Measurements from ENCODE around the gene UPP1. TPM values are rescaled to one million over a fixed set of nuclear protein-coding genes. Genes with fewer than 3 reads are reported as not detected.

The UPP1 gene
- total RNA-seq, 2 experiments from 2014 or later: 1.8 to 7.0 TPM

DNA sequence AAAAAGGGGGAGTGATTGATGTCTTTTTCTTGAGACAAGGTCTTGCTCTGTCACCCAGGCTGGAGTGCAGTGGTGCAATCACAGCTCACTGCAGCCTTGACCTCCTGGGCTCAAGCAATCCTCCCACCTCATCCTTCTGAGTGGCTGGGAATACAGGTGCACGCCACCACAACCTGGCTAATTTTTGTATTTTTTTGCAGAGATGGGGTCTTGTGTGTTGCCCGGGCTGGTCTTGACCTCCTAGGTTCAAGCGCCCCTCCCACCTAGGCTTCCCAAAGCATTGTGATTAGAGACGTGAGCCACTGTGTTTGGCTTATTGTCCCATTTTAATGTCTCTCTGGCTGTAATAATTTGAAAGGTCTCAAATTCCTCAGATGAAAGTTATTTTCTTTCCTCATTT lies 21.8 kb downstream of the UPP1 start:
- no peak overlapping the region for H3K4me2 ChIP-seq (ENCODE audit: low read length)
- no peaks in the 10 kb centered on the region for H4K20me1 ChIP-seq (ENCODE audit: insufficient read depth, low read length)
- H2AFZ ChIP-seq (ENCODE audit: low read length): no peak overlapping the region
- H3K79me2 ChIP-seq (ENCODE audit: insufficient read depth, low read depth, low read length): no peaks in the 10 kb centered on the region
- intact Hi-C loops (cut with micrococcal nuclease; ENCODE audit: unreplicated experiment): loop anchor here (1.0 to 5.0 kb wide), 4 partner anchors 74 to 844 kb away; partner anchors contain the start of gene C7orf57
- no peak for TF ChIP-seq EZH2phosphoT487 (IDR thresholded peaks at IDR 0.05; ENCODE audit: borderline replicate concordance, low read depth, low read length)
- TF ChIP-seq, protein P1, sequence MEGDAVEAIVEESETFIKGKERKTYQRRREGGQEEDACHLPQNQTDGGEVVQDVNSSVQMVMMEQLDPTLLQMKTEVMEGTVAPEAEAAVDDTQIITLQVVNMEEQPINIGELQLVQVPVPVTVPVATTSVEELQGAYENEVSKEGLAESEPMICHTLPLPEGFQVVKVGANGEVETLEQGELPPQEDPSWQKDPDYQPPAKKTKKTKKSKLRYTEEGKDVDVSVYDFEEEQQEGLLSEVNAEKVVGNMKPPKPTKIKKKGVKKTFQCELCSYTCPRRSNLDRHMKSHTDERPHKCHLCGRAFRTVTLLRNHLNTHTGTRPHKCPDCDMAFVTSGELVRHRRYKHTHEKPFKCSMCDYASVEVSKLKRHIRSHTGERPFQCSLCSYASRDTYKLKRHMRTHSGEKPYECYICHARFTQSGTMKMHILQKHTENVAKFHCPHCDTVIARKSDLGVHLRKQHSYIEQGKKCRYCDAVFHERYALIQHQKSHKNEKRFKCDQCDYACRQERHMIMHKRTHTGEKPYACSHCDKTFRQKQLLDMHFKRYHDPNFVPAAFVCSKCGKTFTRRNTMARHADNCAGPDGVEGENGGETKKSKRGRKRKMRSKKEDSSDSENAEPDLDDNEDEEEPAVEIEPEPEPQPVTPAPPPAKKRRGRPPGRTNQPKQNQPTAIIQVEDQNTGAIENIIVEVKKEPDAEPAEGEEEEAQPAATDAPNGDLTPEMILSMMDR (conservative IDR thresholded peaks at IDR 0.05; ENCODE audit: low read length): no peak
- H3K4me3 ChIP-seq (ENCODE audit: low read depth, low read length, poor library complexity, severe bottlenecking): no peak overlapping the region
- no peak overlapping the region for H3K27ac ChIP-seq (ENCODE audit: low read depth, low read length, poor library complexity, severe bottlenecking)
- POLR2A ChIA-PET: interaction anchor here (0.9 to 1.8 kb wide), 5 partner anchors 31 to 158 kb away, joined by 3 to 7 read pairs (median 3); no protein-coding TSS in a partner anchor
- H3K9me3 ChIP-seq (ENCODE audit: low read length): no peaks in the 10 kb centered on the region
- no peaks in the 10 kb centered on the region for H3K9me2 ChIP-seq (ENCODE audit: insufficient read depth, low read length)
- DNase-seq (ENCODE audit: low spot score): no peak
- no TSS peak for BruUV-seq (replicated peaks)
- H3K4me1 ChIP-seq (ENCODE audit: insufficient read depth, low read length, poor library complexity, severe bottlenecking): peaks cover 5% of the 10 kb centered on the region
- CTCF ChIA-PET (ENCODE audit: unreplicated experiment): interaction anchor here (0.7 to 1.3 kb wide), 4 partner anchors 119 to 166 kb away, joined by 3 to 4 read pairs (median 3); no protein-coding TSS in a partner anchor
- no peaks in the 10 kb centered on the region for H3K36me3 ChIP-seq (ENCODE audit: insufficient read depth, low read length)

DNA sequence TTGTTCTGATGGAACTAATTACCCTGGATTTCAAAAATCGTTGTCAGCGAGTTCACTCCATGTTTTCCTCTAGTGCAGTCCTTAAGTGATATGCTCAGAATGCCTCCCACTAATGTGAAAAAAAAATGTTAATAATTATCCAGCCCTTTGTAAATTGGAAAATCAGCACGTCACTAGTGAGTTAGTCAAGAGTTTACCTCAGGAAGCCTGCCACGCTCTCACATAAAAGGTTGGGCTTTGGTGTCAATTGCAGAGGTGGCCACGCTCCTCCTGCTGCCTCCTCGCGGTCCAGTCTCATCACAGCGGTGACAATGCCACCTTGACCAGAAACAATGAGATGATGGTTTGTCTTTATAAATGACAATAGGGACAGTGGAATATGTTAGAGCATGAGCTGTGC lies 22.5 kb downstream of the UPP1 start:
- no peak overlapping the region for H3K4me2 ChIP-seq (ENCODE audit: low read length)
- no peak overlapping the region for H3K27ac ChIP-seq (ENCODE audit: low read depth, low read length, poor library complexity, severe bottlenecking)
- TF ChIP-seq EZH2phosphoT487 (IDR thresholded peaks at IDR 0.05; ENCODE audit: borderline replicate concordance, low read depth, low read length): no peak
- TF ChIP-seq, protein P1 (conservative IDR thresholded peaks at IDR 0.05; ENCODE audit: low read length): no peak
- no peak overlapping the region for H2AFZ ChIP-seq (ENCODE audit: low read length)
- no peak for DNase-seq (ENCODE audit: low spot score)
- intact Hi-C loops (cut with micrococcal nuclease; ENCODE audit: unreplicated experiment): loop anchor here (5.0 kb wide), 2 partner anchors 74 to 844 kb away; partner anchors contain the start of gene C7orf57
- BruUV-seq (replicated peaks): no TSS peak
- H3K9me2 ChIP-seq (ENCODE audit: insufficient read depth, low read length): no peaks in the 10 kb centered on the region
- H3K4me1 ChIP-seq (ENCODE audit: insufficient read depth, low read length, poor library complexity, severe bottlenecking): peaks cover 5% of the 10 kb centered on the region
- CTCF ChIA-PET (ENCODE audit: unreplicated experiment): no interaction called here
- no peak overlapping the region for H3K4me3 ChIP-seq (ENCODE audit: low read depth, low read length, poor library complexity, severe bottlenecking)
- H3K79me2 ChIP-seq (ENCODE audit: insufficient read depth, low read depth, low read length): no peaks in the 10 kb centered on the region
- no peaks in the 10 kb centered on the region for H3K9me3 ChIP-seq (ENCODE audit: low read length)
- no peaks in the 10 kb centered on the region for H4K20me1 ChIP-seq (ENCODE audit: insufficient read depth, low read length)
- POLR2A ChIA-PET: no interaction called here
- H3K36me3 ChIP-seq (ENCODE audit: insufficient read depth, low read length): no peaks in the 10 kb centered on the region

DNA sequence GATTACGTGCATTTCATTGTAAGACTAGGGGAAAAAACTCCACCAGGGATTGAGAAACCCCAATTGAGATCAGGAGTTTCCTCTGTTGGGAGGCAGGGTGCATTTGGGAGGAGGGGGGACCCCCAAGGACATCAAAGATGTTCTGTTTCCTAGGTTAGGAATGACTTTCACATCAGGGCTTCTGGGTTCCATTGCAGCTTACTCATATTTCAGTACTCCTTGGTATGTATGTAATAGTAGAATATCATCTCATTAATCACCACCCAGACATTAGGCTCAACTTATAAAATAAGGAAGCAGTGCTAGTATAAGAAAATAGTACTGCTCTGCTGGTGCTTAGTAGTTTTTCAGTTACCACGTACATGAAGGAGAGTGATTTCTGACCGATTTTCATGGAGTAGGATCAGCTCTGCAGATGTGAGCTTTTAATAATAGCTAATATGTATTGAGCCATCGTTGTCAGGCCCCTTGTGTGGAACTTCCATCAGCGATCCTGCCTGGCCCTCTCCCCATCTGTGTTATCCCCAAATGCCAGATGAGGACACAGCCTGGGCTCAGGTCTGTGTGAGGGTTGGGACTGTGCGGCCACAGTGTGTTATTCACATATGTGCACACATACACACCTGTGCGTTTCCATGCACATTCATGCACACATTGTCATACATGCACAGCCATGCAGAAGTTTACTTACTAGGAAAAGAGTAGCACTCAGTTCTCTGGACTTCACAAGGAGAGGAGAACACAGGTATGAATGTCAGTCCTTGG lies 23.5 kb downstream of the UPP1 start:
- no TSS peak for BruUV-seq (replicated peaks)
- Histone ChIP-seq H3K4me3 (ENCODE audit: low read depth, low read length, poor library complexity, severe bottlenecking) (no peak overlapping the region), H3K9me3 (ENCODE audit: low read length) (no peaks in the 10 kb centered on the region), H3K79me2 (ENCODE audit: insufficient read depth, low read depth, low read length) (no peaks in the 10 kb centered on the region), H3K4me1 (ENCODE audit: insufficient read depth, low read length, poor library complexity, severe bottlenecking) (peaks cover 5% of the 10 kb centered on the region), H2AFZ (ENCODE audit: low read length) (no peak overlapping the region), H3K4me2 (ENCODE audit: low read length) (no peak overlapping the region), H3K9me2 (ENCODE audit: insufficient read depth, low read length) (no peaks in the 10 kb centered on the region), H3K36me3 (ENCODE audit: insufficient read depth, low read length) (no peaks in the 10 kb centered on the region), H3K27ac (ENCODE audit: low read depth, low read length, poor library complexity, severe bottlenecking) (no peak overlapping the region), H4K20me1 (ENCODE audit: insufficient read depth, low read length) (no peaks in the 10 kb centered on the region)
- POLR2A ChIA-PET: no interaction called here
- intact Hi-C loops (cut with micrococcal nuclease; ENCODE audit: unreplicated experiment): loop anchor here (5.0 kb wide), 2 partner anchors 75 to 845 kb away; partner anchors contain the start of gene C7orf57
- DNase-seq (ENCODE audit: low spot score): no peak
- CTCF ChIA-PET (ENCODE audit: unreplicated experiment): no interaction called here
- TF ChIP-seq, protein P1 (conservative IDR thresholded peaks at IDR 0.05; ENCODE audit: low read length): no peak
- no peak for TF ChIP-seq EZH2phosphoT487 (IDR thresholded peaks at IDR 0.05; ENCODE audit: borderline replicate concordance, low read depth, low read length)
